WTC11 (cell line): Measurements from ENCODE around the gene CYB5B.

Experiments used
- TEAD4 ChIP-seq: sonication (generic); formaldehyde crosslinking; IDR thresholded peaks from 2 replicates; pipeline ENCODE4 v1.8.0; 2022; ENCODE audit warnings: mild to moderate bottlenecking, missing genetic modification reagents
- TF ChIP-seq, protein P1 (sequence below): fragments of 200-600 bp; IDR thresholded peaks from 2 replicates; pipeline ENCODE4 v1.8.0; 2022; ENCODE audit warnings: antibody characterized with exemption
- TF ChIP-seq, protein P2 (sequence below): sonication (generic); formaldehyde crosslinking; conservative IDR thresholded peaks from 2 replicates; pipeline ENCODE4 v1.8.1; 2022; ENCODE audit warnings: mild to moderate bottlenecking, missing genetic modification reagents
- TF ChIP-seq, protein P3 (sequence below): sonication (generic); formaldehyde crosslinking; IDR thresholded peaks from 2 replicates; pipeline ENCODE4 v1.8.1; 2023; ENCODE audit warnings: mild to moderate bottlenecking, missing genetic modification reagents

- TF ChIP-seq, protein P1, sequence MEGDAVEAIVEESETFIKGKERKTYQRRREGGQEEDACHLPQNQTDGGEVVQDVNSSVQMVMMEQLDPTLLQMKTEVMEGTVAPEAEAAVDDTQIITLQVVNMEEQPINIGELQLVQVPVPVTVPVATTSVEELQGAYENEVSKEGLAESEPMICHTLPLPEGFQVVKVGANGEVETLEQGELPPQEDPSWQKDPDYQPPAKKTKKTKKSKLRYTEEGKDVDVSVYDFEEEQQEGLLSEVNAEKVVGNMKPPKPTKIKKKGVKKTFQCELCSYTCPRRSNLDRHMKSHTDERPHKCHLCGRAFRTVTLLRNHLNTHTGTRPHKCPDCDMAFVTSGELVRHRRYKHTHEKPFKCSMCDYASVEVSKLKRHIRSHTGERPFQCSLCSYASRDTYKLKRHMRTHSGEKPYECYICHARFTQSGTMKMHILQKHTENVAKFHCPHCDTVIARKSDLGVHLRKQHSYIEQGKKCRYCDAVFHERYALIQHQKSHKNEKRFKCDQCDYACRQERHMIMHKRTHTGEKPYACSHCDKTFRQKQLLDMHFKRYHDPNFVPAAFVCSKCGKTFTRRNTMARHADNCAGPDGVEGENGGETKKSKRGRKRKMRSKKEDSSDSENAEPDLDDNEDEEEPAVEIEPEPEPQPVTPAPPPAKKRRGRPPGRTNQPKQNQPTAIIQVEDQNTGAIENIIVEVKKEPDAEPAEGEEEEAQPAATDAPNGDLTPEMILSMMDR, result no peak
- TF ChIP-seq TEAD4, result no peak
- TF ChIP-seq, protein P2, sequence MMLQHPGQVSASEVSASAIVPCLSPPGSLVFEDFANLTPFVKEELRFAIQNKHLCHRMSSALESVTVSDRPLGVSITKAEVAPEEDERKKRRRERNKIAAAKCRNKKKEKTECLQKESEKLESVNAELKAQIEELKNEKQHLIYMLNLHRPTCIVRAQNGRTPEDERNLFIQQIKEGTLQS (CRISPR knock-in tag), result no peak
- TF ChIP-seq, protein P3, sequence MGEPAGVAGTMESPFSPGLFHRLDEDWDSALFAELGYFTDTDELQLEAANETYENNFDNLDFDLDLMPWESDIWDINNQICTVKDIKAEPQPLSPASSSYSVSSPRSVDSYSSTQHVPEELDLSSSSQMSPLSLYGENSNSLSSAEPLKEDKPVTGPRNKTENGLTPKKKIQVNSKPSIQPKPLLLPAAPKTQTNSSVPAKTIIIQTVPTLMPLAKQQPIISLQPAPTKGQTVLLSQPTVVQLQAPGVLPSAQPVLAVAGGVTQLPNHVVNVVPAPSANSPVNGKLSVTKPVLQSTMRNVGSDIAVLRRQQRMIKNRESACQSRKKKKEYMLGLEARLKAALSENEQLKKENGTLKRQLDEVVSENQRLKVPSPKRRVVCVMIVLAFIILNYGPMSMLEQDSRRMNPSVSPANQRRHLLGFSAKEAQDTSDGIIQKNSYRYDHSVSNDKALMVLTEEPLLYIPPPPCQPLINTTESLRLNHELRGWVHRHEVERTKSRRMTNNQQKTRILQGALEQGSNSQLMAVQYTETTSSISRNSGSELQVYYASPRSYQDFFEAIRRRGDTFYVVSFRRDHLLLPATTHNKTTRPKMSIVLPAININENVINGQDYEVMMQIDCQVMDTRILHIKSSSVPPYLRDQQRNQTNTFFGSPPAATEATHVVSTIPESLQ (CRISPR knock-in tag), result no peak
Measured at GRCh38 chr16:69497876-69498596, 73.6 kb downstream of the CYB5B start.
